Prostate gland (tissue), 2 donors: Measurements from ENCODE around the gene MS4A12.

Source experiments
- CTCF ChIP-seq, 4 experiments: fragments of 200-600 bp in 2 of 4; fragments of 450-650 bp in 2 of 4; sonication (generic) in 2 of 4; IDR thresholded peaks; 1 replicate in 3 of 4; 2 replicates in 1 of 4; pipeline ENCODE4 v1.5.1; 2016 to 2019; ENCODE audit warnings: antibody characterized with exemption in 4 of 4, mild to moderate bottlenecking in 2 of 4, moderate library complexity in 2 of 4
- POLR2AphosphoS5 ChIP-seq: sonication (generic); formaldehyde crosslinking; IDR thresholded peaks from one replicate; pipeline ENCODE4 v1.6.1; 2017; ENCODE audit warnings: antibody characterized with exemption

GRCh38 chr11:60530454-60531100 lies 38.0 kb downstream of the MS4A12 start:
- no peak for TF ChIP-seq CTCF (IDR thresholded peaks at IDR 0.05)
- no peak for TF ChIP-seq POLR2AphosphoS5
